Measurements from ENCODE around the gene RNF115. TPM values are rescaled to one million over a fixed set of nuclear protein-coding genes. Genes with fewer than 3 reads are reported as not detected.
"Not testable (repeated sequence)": the region's sequence is repeated elsewhere in the genome, so short reads cannot be mapped to it uniquely, and the experiment has no call there.

The RNF115 gene
- total RNA-seq, 5 donors from 2014 or later (not counting 1 experiment from before 2014, with no cell fraction given), result 12.0 to 17.5 (median 13.4) TPM

- no CpG with 5 or more reads among the region's 6 CpGs for WGBS (ENCODE audit: insufficient coverage)
- H3K9me3 Mint-ChIP-seq; DNase-seq; H3K4me1 ChIP-seq (ENCODE audit: control insufficient read depth in 1 of 2, extremely low read depth in 1 of 2, insufficient read depth in 2 of 2, low read length in 2 of 2); H3K27me3 ChIP-seq (replicated peaks in 1 of 2; ENCODE audit: control insufficient read depth in 2 of 2, extremely low read depth in 1 of 2, insufficient read depth in 2 of 2, low read length in 1 of 2); H3K9me3 ChIP-seq; ATAC-seq (replicated peaks in 1 of 4); H3K27me3 Mint-ChIP-seq; H3K27ac ChIP-seq (ENCODE audit: low read length); H3K36me3 Mint-ChIP-seq; H3K4me3 ChIP-seq (ENCODE audit: control insufficient read depth in 1 of 2, extremely low read depth in 1 of 2, low read length in 1 of 2); POLR2A ChIA-PET; CTCF ChIA-PET; H3K36me3 ChIP-seq (ENCODE audit: control insufficient read depth in 2 of 2, extremely low read depth in 1 of 2, insufficient read depth in 1 of 2, low read length in 1 of 2); H3K27ac Mint-ChIP-seq; H3K4me3 Mint-ChIP-seq: not testable (repeated sequence)
- peaks cover 0 to 12% (median 7%) of the 10 kb centered on the region in 3 donors for H3K4me1 Mint-ChIP-seq
Observed at GRCh38 chr1:145818095-145818494, 5.8 kb downstream of the RNF115 start.

DNA sequence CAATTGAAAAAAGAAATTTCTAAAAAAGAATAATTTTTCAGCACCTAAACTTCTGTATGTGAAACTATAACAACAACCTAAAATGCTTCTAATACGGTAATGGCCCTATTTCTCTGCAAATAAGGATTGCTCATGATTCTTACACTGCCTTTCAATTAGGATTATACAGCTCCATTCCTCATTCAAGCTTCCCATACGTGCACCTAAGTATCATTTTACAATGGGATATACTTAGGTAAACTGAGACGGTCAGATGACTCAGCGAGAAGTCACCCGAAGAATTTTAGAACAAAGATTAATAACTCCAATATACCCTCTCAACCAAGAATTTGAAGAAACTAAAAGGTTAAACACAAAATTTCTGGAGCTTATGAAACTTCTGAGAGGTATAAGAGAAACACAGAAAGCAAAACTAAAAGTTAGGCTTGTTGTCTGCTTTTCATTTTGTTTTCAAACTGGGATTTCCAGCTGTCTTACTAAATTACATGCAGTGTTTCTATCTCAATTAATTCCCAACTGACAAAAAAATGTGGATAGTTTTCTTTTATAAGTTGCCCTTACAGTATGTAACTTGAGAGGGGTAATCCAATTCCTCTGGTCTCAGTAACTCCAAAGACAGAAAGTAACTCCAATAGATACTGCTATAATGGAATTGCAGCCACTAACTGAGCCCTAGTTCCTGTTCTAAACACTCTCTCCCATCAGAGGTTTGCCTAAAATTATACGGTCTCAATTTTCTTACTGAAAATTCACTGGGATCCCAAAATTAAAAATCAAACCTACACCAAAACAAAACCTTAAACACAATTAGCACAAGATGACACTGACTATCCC lies 10.7 kb downstream of the RNF115 start:
- H3K9me3 Mint-ChIP-seq; DNase-seq; H3K9me3 ChIP-seq; H3K4me1 ChIP-seq (ENCODE audit: control insufficient read depth in 1 of 2, extremely low read depth in 1 of 2, insufficient read depth in 2 of 2, low read length in 2 of 2); H3K36me3 ChIP-seq (ENCODE audit: control insufficient read depth in 2 of 2, extremely low read depth in 1 of 2, insufficient read depth in 1 of 2, low read length in 1 of 2); H3K36me3 Mint-ChIP-seq; H3K27ac ChIP-seq (ENCODE audit: low read length); H3K27ac Mint-ChIP-seq; POLR2A ChIA-PET; H3K4me3 Mint-ChIP-seq; CTCF ChIA-PET; ATAC-seq (replicated peaks in 1 of 4); H3K27me3 Mint-ChIP-seq; H3K27me3 ChIP-seq (replicated peaks in 1 of 2; ENCODE audit: control insufficient read depth in 2 of 2, extremely low read depth in 1 of 2, insufficient read depth in 2 of 2, low read length in 1 of 2); H3K4me3 ChIP-seq (ENCODE audit: control insufficient read depth in 1 of 2, extremely low read depth in 1 of 2, low read length in 1 of 2): not testable (repeated sequence)
- H3K4me1 Mint-ChIP-seq, result peaks cover 4 to 13% (median 12%) of the 10 kb centered on the region in 3 donors
- no CpG with 5 or more reads among the region's 6 CpGs for WGBS (ENCODE audit: insufficient coverage)

DNA sequence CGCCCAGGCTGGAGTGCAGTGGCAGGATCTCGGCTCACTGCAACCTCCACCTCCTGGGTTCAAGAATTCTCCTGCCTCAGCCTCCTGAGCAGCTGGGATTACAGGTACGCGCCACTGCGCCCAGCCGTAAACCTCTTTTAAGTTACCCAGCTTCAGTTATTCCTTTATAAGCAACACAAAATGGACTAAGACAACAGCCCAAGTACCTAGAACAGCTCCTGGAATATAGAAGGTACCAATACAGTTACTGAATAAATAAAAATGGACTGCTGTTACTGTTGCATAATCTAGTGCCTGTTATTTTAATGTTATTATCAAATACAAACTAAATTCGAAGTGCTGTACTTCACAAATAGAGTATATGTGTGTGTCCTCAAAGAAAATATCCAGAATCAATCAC lies 17.1 kb downstream of the RNF115 start:
- ChIA-PET CTCF (no interaction called here), POLR2A (no interaction called here)
- no peaks in the 10 kb centered on the region for H3K27me3 Mint-ChIP-seq
- H3K27me3 ChIP-seq (replicated peaks in 1 of 2; ENCODE audit: control insufficient read depth in 2 of 2, extremely low read depth in 1 of 2, insufficient read depth in 2 of 2, low read length in 1 of 2), result no peaks in the 10 kb centered on the region
- no CpG with 5 or more reads among the region's 7 CpGs for WGBS (ENCODE audit: insufficient coverage)
- H3K36me3 ChIP-seq (ENCODE audit: control insufficient read depth in 2 of 2, extremely low read depth in 1 of 2, insufficient read depth in 1 of 2, low read length in 1 of 2), result no peaks in the 10 kb centered on the region
- H3K9me3 ChIP-seq, result no peaks in the 10 kb centered on the region
- peaks cover 7% of the 10 kb centered on the region for H3K36me3 Mint-ChIP-seq
- no peak overlapping the region for H3K27ac Mint-ChIP-seq
- H3K9me3 Mint-ChIP-seq, result no peaks in the 10 kb centered on the region
- H3K4me1 ChIP-seq (ENCODE audit: control insufficient read depth in 1 of 2, extremely low read depth in 1 of 2, insufficient read depth in 2 of 2, low read length in 2 of 2), result peaks cover 2 to 3% of the 10 kb centered on the region in 2 experiments
- H3K4me3 Mint-ChIP-seq, result no peak overlapping the region
- DNase-seq (no peak), ATAC-seq (replicated peaks in 1 of 4) (no peak)
- no peak overlapping the region for H3K4me3 ChIP-seq (ENCODE audit: control insufficient read depth in 1 of 2, extremely low read depth in 1 of 2, low read length in 1 of 2)
- peaks cover 38 to 50% (median 45%) of the 10 kb centered on the region in 3 donors for H3K4me1 Mint-ChIP-seq
- H3K27ac ChIP-seq (ENCODE audit: low read length), result no peak overlapping the region

DNA sequence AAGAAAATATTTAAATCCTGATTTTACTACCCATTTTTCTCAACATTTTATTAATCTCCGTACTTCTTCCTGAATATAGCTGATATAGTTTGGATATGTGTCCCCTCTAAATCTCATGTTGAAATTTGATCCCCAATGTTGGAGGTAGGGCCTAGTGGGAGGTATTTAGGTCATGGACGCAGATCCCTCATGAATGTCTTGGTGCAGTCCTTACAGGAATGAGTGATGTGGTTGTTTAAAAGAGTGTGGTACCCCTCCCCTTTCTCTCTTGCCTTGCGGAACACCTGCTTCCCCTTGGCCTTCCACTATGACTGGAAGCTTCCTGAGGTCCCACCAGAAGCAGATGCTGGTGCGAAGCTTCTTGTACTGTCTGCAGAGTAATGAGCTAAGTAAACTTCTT lies 17.5 kb downstream of the RNF115 start:
- Histone ChIP-seq H3K27me3 (replicated peaks in 1 of 2; ENCODE audit: control insufficient read depth in 2 of 2, extremely low read depth in 1 of 2, insufficient read depth in 2 of 2, low read length in 1 of 2) (no peaks in the 10 kb centered on the region), H3K9me3 (no peaks in the 10 kb centered on the region), H3K4me1 (ENCODE audit: control insufficient read depth in 1 of 2, extremely low read depth in 1 of 2, insufficient read depth in 2 of 2, low read length in 2 of 2) (peaks cover 2 to 3% of the 10 kb centered on the region in 2 experiments), H3K27ac (ENCODE audit: low read length) (no peak overlapping the region), H3K4me3 (ENCODE audit: control insufficient read depth in 1 of 2, extremely low read depth in 1 of 2, low read length in 1 of 2) (no peak overlapping the region), H3K36me3 (ENCODE audit: control insufficient read depth in 2 of 2, extremely low read depth in 1 of 2, insufficient read depth in 1 of 2, low read length in 1 of 2) (no peaks in the 10 kb centered on the region)
- no peak overlapping the region for H3K27ac Mint-ChIP-seq
- no peaks in the 10 kb centered on the region for H3K27me3 Mint-ChIP-seq
- ATAC-seq (replicated peaks in 1 of 4) (no peak), DNase-seq (no peak)
- H3K36me3 Mint-ChIP-seq, result peaks cover 10% of the 10 kb centered on the region
- ChIA-PET CTCF (no interaction called here), POLR2A (no interaction called here)
- no peaks in the 10 kb centered on the region for H3K9me3 Mint-ChIP-seq
- no CpG with 5 or more reads among the region's 4 CpGs for WGBS (ENCODE audit: insufficient coverage)
- no peak overlapping the region for H3K4me3 Mint-ChIP-seq
- H3K4me1 Mint-ChIP-seq, result peaks cover 38 to 53% (median 45%) of the 10 kb centered on the region in 3 donors

DNA sequence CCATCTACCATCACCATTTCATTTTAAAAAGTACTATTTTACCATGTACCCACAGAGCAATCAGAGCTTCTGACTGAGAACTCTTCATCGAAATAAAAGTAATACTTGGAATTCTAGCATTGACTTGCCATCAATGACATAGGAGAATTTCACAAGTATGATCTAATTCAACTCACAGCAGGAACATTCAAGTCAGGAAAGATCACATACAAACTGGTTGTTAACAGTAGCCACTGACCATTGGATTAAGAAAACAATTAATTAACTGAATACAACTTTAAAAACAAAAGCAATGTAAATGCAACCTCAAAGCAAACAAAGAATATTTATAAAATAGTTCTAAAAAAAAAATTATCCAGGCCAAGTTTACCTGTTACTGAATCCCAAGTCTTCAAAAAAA lies 18.8 kb downstream of the RNF115 start:
- H3K27ac Mint-ChIP-seq, result no peak overlapping the region
- ChIA-PET POLR2A (no interaction called here), CTCF (interaction anchor here in 1 of 2 donors (0.5 kb wide), 1 partner anchor 25 kb away, joined by 8 read pairs; no protein-coding TSS in a partner anchor)
- Histone ChIP-seq H3K4me1 (ENCODE audit: control insufficient read depth in 1 of 2, extremely low read depth in 1 of 2, insufficient read depth in 2 of 2, low read length in 2 of 2) (peaks cover 2 to 3% of the 10 kb centered on the region in 2 experiments), H3K9me3 (no peaks in the 10 kb centered on the region), H3K4me3 (ENCODE audit: control insufficient read depth in 1 of 2, extremely low read depth in 1 of 2, low read length in 1 of 2) (no peak overlapping the region), H3K27me3 (replicated peaks in 1 of 2; ENCODE audit: control insufficient read depth in 2 of 2, extremely low read depth in 1 of 2, insufficient read depth in 2 of 2, low read length in 1 of 2) (no peaks in the 10 kb centered on the region), H3K36me3 (ENCODE audit: control insufficient read depth in 2 of 2, extremely low read depth in 1 of 2, insufficient read depth in 1 of 2, low read length in 1 of 2) (no peaks in the 10 kb centered on the region), H3K27ac (ENCODE audit: low read length) (no peak overlapping the region)
- ATAC-seq (replicated peaks in 1 of 4) (no peak), DNase-seq (no peak)
- no peaks in the 10 kb centered on the region for H3K9me3 Mint-ChIP-seq
- WGBS (ENCODE audit: insufficient coverage), result 67% methylated on average over 1 of the region's 1 CpG
- peaks cover 15% of the 10 kb centered on the region for H3K36me3 Mint-ChIP-seq
- peaks cover 43 to 60% (median 52%) of the 10 kb centered on the region in 3 donors for H3K4me1 Mint-ChIP-seq
- no peaks in the 10 kb centered on the region for H3K27me3 Mint-ChIP-seq
- no peak overlapping the region for H3K4me3 Mint-ChIP-seq

DNA sequence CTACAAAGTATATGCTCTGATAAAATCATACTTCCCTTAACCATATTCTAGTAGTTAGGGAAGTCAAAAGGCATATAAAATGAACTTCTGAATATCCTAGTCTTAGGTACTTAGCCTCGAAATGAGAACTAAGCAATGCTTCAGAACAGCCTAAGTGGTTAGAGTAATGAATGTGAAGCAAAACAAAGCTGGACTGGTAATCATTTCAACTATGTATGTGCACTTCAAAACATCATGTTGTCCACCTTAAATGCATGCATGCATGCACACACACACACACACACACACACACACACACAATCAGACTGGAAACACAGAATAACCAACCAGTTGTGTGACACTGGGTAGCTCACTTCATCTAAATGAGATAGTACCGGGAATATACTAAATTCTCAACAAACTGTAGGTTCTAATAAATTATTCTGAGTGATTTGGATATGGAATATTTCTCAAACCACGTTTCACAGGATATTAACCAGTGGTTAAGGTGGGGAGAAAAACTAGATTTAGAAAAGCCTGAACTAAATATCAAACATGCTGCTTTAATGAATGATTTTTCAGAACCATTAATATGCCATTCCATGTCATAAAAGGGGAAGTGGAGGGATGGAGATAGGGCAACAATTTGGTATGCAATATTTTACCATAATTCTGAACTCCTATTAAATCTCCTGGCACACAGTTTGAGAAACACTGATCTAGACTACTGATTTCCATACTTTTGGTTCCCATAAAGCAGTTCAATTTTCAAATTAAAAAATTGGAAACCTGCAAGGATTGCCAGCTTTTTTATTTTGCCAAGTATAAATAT lies 19.5 kb downstream of the RNF115 start:
- ChIA-PET CTCF (no interaction called here), POLR2A (no interaction called here)
- Mint-ChIP-seq H3K4me3 (no peak overlapping the region), H3K4me1 (peaks cover 49 to 63% (median 55%) of the 10 kb centered on the region in 3 donors), H3K9me3 (no peaks in the 10 kb centered on the region), H3K27ac (no peak overlapping the region), H3K27me3 (no peaks in the 10 kb centered on the region), H3K36me3 (peaks cover 21% of the 10 kb centered on the region)
- DNase-seq, result no peak
- Histone ChIP-seq H3K4me3 (ENCODE audit: control insufficient read depth in 1 of 2, extremely low read depth in 1 of 2, low read length in 1 of 2) (no peak overlapping the region), H3K36me3 (ENCODE audit: control insufficient read depth in 2 of 2, extremely low read depth in 1 of 2, insufficient read depth in 1 of 2, low read length in 1 of 2) (peaks cover 0 to 3% of the 10 kb centered on the region in 2 donors), H3K27me3 (replicated peaks in 1 of 2; ENCODE audit: control insufficient read depth in 2 of 2, extremely low read depth in 1 of 2, insufficient read depth in 2 of 2, low read length in 1 of 2) (no peaks in the 10 kb centered on the region), H3K4me1 (ENCODE audit: control insufficient read depth in 1 of 2, extremely low read depth in 1 of 2, insufficient read depth in 2 of 2, low read length in 2 of 2) (peaks cover 2 to 3% of the 10 kb centered on the region in 2 experiments), H3K27ac (ENCODE audit: low read length) (no peak overlapping the region), H3K9me3 (no peaks in the 10 kb centered on the region)
- WGBS (ENCODE audit: insufficient coverage), result no CpG with 5 or more reads among the region's 3 CpGs
- no peak for ATAC-seq (replicated peaks in 1 of 4)

Data from T-cell (primary cell).